ENCODE measurements around the gene SLC29A2.

- TF ChIP-seq EZH2 (IDR thresholded peaks at IDR 0.05; ENCODE audit: borderline replicate concordance, low read length) (no peak), CTCF (conservative IDR thresholded peaks at IDR 0.05 in 1 of 2, IDR thresholded peaks at IDR 0.05 in 1 of 2; ENCODE audit: extremely low read depth in 1 of 2, insufficient read depth in 1 of 2, low read depth in 1 of 2, low read length in 2 of 2) (no peak)
These were observed 26.3 kb downstream of the SLC29A2 start for GRCh38 chr11:66345316-66345649.
